SK-N-MC (cell line): Measurements from ENCODE around the gene DUSP28.
A peak's percentile ranks its signal among the peaks of the same experiment; 100 is the strongest.
"Not testable (repeated sequence)": the region's sequence is repeated elsewhere in the genome, so short reads cannot be mapped to it uniquely, and the experiment has no call there.

Source experiments
- DNase-seq: peaks from one replicate; pipeline ENCODE4 v3.0.0-alpha.2; 2011; ENCODE audit warnings: low read depth, low spot score
- H3K27ac ChIP-seq: fragments of 200-600 bp; sonication (generic); 2 replicates; pipeline ENCODE4 v1.5.1; 2016; ENCODE audit warnings: mixed run types
- H3K36me3 ChIP-seq: fragments of 200-600 bp; sonication (generic); 2 replicates; pipeline ENCODE4 v1.6.1; 2017; ENCODE audit warnings: antibody characterized with exemption, low read length, mixed read lengths; ENCODE audit not compliant: insufficient read depth
- H3K4me3 ChIP-seq: fragments of 200-600 bp; sonication (generic); 2 replicates; pipeline ENCODE4 v1.5.1; 2016
- H3K9ac ChIP-seq: fragments of 200-600 bp; sonication (generic); 2 replicates; pipeline ENCODE4 v1.8.0; 2017; ENCODE audit warnings: mixed run types, mixed read lengths; ENCODE audit not compliant: insufficient read length
- H3K9me3 ChIP-seq: fragments of 200-600 bp; sonication (generic); 2 replicates; pipeline ENCODE4 v1.6.1; 2017; ENCODE audit warnings: low read depth, mild to moderate bottlenecking, antibody characterized with exemption, low read length, moderate library complexity, mixed read lengths
- EZH2 ChIP-seq: fragments of 200-600 bp; sonication (generic); IDR thresholded peaks from one replicate; pipeline ENCODE4 v1.6.1; 2017; ENCODE audit warnings: antibody characterized with exemption
- FOXP2 ChIP-seq: optimal IDR thresholded peaks from 2 replicates; pipeline ENCODE3; 2011; ENCODE audit warnings: mild to moderate bottlenecking, moderate library complexity; ENCODE audit not compliant: insufficient read depth; ENCODE audit errors: extremely low read length, control extremely low read depth
- POLR2AphosphoS5 ChIP-seq: IDR thresholded peaks from 2 replicates; pipeline ENCODE4 v1.6.1; 2012; ENCODE audit warnings: mild to moderate bottlenecking, low read depth, low read length, borderline replicate concordance

DUSP28 gene

GRCh38 chr2:240561325-240561971 lies 1.3 kb downstream of the DUSP28 start:
- TF ChIP-seq FOXP2 (no peak), POLR2AphosphoS5 (peak; percentile 44; the same call in 1 of the 2 replicates)
- DNase-seq = no peak
- Histone ChIP-seq H3K27ac (peak overlapping the region; percentile 52; the same call in 1 of the 2 replicates), H3K36me3 (0 out of 2 replicates have a peak, but pooled peaks cover 4% of the 10 kb centered on the region), H3K9me3 (no peaks in the 10 kb centered on the region), H3K9ac (peak overlapping the region; percentile 79), H3K4me3 (peak overlapping the region; percentile 87)

DNA sequence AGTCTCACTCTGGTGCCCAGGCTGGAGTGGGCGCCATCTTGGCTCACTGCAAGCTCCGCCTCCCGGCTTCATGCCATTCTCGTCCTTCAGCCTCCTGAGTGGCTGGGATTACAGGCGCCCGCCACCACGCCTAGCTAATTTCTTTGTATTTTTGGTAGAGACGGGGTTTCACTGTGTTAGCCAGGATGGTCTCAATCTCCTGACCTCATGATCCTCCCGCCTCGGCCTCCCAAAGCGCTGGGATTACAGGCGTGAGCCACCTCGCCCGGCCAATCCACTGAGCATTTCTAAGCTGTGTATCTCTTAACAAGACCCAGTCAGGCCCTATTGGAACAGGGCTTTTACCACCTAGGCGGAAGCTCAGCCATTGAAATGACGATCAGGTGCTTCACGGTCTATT lies 3.1 kb downstream of the DUSP28 start:
- H3K36me3 ChIP-seq, H3K9ac ChIP-seq, H3K27ac ChIP-seq, DNase-seq, H3K9me3 ChIP-seq, H3K4me3 ChIP-seq: not testable (repeated sequence)

DNA sequence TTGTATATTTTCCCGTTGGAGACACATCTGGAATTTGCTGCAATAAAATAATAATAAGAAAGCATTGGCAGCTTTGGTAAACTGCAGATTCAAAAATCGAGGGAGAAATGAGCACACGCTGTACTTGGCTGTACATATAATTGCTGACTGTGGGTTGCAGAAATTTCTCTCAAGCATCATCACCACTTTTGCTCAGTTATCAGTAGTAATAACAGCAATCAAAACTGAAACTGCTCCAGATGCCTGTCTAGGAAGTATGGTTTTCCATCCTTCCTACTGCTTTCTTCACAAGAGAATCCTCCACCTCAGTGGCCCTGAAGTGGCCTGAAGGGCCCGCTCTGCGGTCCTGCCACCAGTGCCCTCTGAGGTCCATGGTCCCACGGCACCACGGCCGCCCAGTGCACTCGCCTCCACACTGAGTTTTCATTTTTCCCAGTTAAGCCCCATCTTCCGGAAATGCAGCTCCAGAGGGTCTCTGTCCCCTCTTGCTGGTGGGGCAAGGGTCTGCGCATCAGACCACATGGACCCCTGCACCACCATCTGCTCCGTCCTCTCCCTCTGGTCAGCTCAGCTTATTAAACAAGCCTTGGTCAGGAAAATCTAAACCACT lies 3.9 kb downstream of the DUSP28 start:
- H3K9ac ChIP-seq = no peak overlapping the region
- 0 out of 2 replicates have a peak overlapping the region, but pooled peaks have one; percentile 2 for H3K27ac ChIP-seq
- 0 out of 2 replicates have a peak, but pooled peaks cover 4% of the 10 kb centered on the region for H3K36me3 ChIP-seq
- DNase-seq = no peak
- TF ChIP-seq EZH2 (no peak), POLR2AphosphoS5 (no peak), FOXP2 (no peak)
- H3K4me3 ChIP-seq = no peak overlapping the region
- H3K9me3 ChIP-seq = no peaks in the 10 kb centered on the region

DNA sequence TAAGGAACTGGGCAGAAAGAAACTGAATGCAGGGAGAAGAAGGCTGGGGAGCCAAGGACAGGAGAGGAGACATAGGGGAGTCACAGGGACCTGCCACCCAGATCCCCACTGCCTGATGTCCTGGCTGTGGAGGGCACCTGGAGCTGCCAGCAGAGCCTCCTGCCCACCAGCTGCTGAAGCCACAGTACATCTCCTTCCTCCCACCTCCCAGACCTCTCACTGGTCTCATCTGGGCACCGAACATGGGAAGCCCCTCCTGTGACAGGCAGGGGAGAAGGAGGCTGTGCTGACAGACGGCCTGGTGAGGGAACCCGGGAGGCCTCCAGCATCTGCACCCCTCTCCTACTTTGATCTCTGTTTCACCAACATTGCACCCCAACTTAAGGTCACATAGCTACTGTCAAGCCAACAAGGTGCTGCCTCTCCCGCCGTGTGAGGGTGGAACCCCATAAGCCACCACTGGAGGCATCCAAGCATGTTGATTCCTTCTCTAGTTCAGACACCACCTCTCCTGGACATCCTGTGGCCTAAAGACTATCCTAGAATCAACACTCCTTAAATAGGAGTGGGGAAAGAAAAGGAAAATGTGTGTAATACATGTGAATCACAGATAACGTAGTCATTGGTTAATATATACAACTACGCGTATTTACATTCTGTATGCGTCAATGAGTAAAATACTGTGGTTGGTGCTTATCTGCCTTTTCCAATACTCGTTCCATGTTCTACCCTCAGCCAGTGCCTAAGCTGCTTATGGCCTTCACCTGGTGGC lies 4.6 kb downstream of the DUSP28 start:
- DNase-seq = no peak
- Histone ChIP-seq H3K4me3 (no peak overlapping the region), H3K9me3 (no peaks in the 10 kb centered on the region), H3K27ac (no peak overlapping the region), H3K9ac (no peak overlapping the region), H3K36me3 (no peaks in the 10 kb centered on the region)
- no peak for TF ChIP-seq EZH2
- TF ChIP-seq POLR2AphosphoS5 = no peak
- TF ChIP-seq FOXP2 = no peak

GRCh38 chr2:240565333-240566202 lies 5.4 kb downstream of the DUSP28 start:
- H3K4me3 ChIP-seq = peak overlapping the region; percentile 68
- peak overlapping the region; percentile 63 for H3K9ac ChIP-seq
- 0 out of 2 replicates have a peak overlapping the region, but pooled peaks have one; percentile 37 for H3K27ac ChIP-seq
- no peaks in the 10 kb centered on the region for H3K36me3 ChIP-seq
- H3K9me3 ChIP-seq = no peaks in the 10 kb centered on the region
- DNase-seq = no peak
- TF ChIP-seq FOXP2 (no peak), POLR2AphosphoS5 (no peak), EZH2 (no peak)

DNA sequence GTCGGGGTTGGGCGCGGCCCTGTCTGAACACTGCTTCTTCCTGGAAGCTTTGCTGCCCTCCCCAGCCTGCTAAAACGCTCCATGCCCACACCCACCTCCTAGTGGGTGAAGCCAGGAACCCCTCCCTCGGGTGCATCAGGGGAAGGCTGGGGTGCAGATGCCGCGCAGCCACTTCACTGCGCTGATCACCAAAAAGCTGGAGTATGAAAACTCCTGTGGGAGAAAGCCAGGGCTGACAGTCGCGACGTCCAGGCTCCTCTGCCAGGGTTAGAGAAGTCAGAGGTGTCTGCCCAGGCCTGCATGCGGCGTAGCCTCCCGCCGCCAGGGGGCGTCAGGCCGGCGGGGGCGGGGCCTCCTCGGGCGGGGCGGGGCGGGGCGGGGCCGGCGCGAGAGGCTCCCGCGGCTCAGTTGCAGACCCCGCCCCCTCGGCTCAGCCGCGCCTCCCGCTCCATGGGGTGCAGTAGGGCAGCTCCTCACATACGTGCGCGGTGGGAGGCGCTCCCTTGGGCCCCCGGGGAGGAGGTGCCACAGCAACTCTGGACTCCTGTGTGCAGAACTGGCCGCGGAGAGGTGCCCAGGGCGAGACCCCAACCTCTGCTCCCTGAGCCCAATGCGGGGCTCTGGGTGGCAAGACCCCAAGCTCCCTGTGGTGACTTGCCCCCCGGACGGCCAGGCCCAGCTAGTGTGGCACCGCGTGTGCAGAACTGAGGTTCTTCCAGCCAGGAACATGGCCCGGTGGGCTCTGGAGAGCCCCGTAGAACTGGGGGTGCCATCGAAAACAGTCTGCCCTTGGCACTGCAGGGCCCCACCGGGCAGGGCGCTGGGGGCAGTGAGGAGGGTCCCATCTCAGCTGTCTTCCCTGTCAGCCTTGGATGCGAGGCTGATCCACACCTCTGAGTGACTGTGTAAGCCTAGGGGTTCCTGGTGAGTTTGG lies 6.3 kb downstream of the DUSP28 start:
- no peaks in the 10 kb centered on the region for H3K9me3 ChIP-seq
- no peak for DNase-seq
- 0 out of 2 replicates have a peak overlapping the region, but pooled peaks have one; percentile 37 for H3K27ac ChIP-seq
- no peaks in the 10 kb centered on the region for H3K36me3 ChIP-seq
- peak overlapping the region; percentile 63 for H3K9ac ChIP-seq
- H3K4me3 ChIP-seq = peak overlapping the region; percentile 91
- no peak for TF ChIP-seq FOXP2
- peak; percentile 74 for TF ChIP-seq POLR2AphosphoS5
- no peak for TF ChIP-seq EZH2

- Histone ChIP-seq H3K36me3 (no peaks in the 10 kb centered on the region), H3K4me3 (peak overlapping the region; percentile 91), H3K9me3 (no peaks in the 10 kb centered on the region), H3K9ac (peak overlapping the region; percentile 77), H3K27ac (no peak overlapping the region)
- TF ChIP-seq EZH2 (no peak), FOXP2 (no peak), POLR2AphosphoS5 (no peak)
- no peak for DNase-seq
Observed at GRCh38 chr2:240567137-240567871, 7.1 kb downstream of the DUSP28 start.
